Left ventricle myocardium superior (tissue), 1 donor: ENCODE measurements around the gene ZNF415. TPM values are rescaled to one million over a fixed set of nuclear protein-coding genes. Genes with fewer than 3 reads are reported as not detected.
A peak's percentile ranks its signal among the peaks of the same experiment; 100 is the strongest.

Experiments
- ATAC-seq: fragments of 200-7000 bp; cut with Tn5 transposase; one replicate; pipeline ENCODE4 v1.9.1; 2020; ENCODE audit warnings: mild to moderate bottlenecking, moderate library complexity
- DNase-seq: peaks from one replicate; pipeline ENCODE4 v3.0.0-alpha.2; 2020
- intact Hi-C: fragments of 100-400 bp; cut with micrococcal nuclease; formaldehyde crosslinking; loops from one replicate; pipeline ENCODE4 v1.11.0; 2022
- total RNA-seq: library from RNA; stranded (reverse); fragmentation: NEBNext Ultra II Directional; extraction: Animal tissue kit (Norgen Biotek cat#: 25700); gene quantifications from one replicate; pipeline ENCODE4 v1.2.1, GENCODE V29; 2021
- donor health status: DM: no; HTN: yes; CAD: no; lungs with severe emphysema.

The ZNF415 gene
- total RNA-seq, 1 donor from 2014 or later = 23.9 TPM

DNA sequence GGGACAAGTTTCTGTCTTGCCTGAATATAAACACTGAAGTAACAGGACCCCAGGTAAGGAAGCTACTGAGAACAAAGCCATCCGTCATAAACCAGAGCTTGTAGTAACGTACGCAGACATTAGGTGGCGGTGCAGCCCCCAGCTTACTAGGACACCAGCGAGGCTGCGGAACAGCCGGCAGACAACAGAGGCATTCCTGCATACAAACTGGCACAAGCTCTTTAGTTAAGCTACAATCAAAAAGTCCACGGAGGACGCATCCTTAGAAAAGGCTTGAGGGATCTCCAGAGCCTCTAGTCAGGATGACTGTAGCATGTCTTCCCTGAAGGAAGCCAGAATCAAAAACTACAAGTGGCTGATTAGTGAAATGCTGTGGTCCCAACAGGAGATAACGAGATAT is 55.7 kb downstream of the ZNF415 start:
- peak; percentile 73 for DNase-seq
- peak; percentile 88 for ATAC-seq
- intact Hi-C loops = loop anchor here (10.0 kb wide), 1 partner anchor 58 kb away; the partner anchor contains the start of gene ZNF415

GRCh38 chr19:53068834-53069233 is 63.9 kb downstream of the ZNF415 start:
- no peak for DNase-seq
- no peak for ATAC-seq

GRCh38 chr19:53068199-53068598 is 64.5 kb downstream of the ZNF415 start:
- intact Hi-C loops = no loop called here
- ATAC-seq (no peak), DNase-seq (no peak)

More at GRCh38 chr19:53068834-53069233, 63.9 kb downstream of the ZNF415 start:
- intact Hi-C loops = no loop called here

GRCh38 chr19:53057904-53058580 is 74.7 kb downstream of the ZNF415 start:
- DNase-seq (peak; percentile 74), ATAC-seq (peak; percentile 96)
- intact Hi-C loops = no loop called here

Other genes starting within 250 kb of the ZNF415 start
- gene ZNF320, start 235.3 kb downstream of the ZNF415 start, total RNA-seq = 9.3 TPM
- 1.4 TPM for gene ZNF888, start 209.5 kb downstream of the ZNF415 start, total RNA-seq
- 4.4 TPM for gene ZNF816, start 170.0 kb downstream of the ZNF415 start, total RNA-seq
- not detected for gene ERVV-1, start 119.0 kb downstream of the ZNF415 start, total RNA-seq
- gene ERVV-2, start 88.2 kb downstream of the ZNF415 start, total RNA-seq = not detected
- 19.2 TPM for gene ZNF160, start 29.5 kb downstream of the ZNF415 start, total RNA-seq
- 6.6 TPM for gene ZNF347, start 26.1 kb upstream of the ZNF415 start, total RNA-seq
- 0.64 TPM for gene ZNF665, start 60.4 kb upstream of the ZNF415 start, total RNA-seq
- 22.9 TPM for gene ZNF677, start 122.0 kb upstream of the ZNF415 start, total RNA-seq
- not detected for gene VN1R2, start 125.4 kb upstream of the ZNF415 start, total RNA-seq
- gene VN1R4, start 134.8 kb upstream of the ZNF415 start, total RNA-seq = not detected
- gene ZNF845, start 200.8 kb upstream of the ZNF415 start, total RNA-seq = 3.5 TPM
- gene ZNF525, start 232.8 kb upstream of the ZNF415 start, total RNA-seq = 2.5 TPM